Stimulated activated CD8-positive, alpha-beta memory T cell treated with anti-CD3 and anti-CD28 coated beads, Interleukin-12 subunit alpha, Interleukin-12 subunit beta, amount 100 ng/mL, for 24 hours (primary cell): Measurements from ENCODE around the gene CTXN1.
"Not testable (repeated sequence)": the region's sequence is repeated elsewhere in the genome, so short reads cannot be mapped to it uniquely, and the experiment has no call there.

Experiments
- DNase-seq: peaks from one replicate; pipeline ENCODE4 v3.0.0-alpha.2; 2020; ENCODE audit errors: extremely low read depth

CTXN1 gene

GRCh38 chr19:7944177-7944761, 18.3 kb upstream of the CTXN1 start:
- DNase-seq: peak; percentile 62

GRCh38 chr19:7943444-7944176, 17.7 kb upstream of the CTXN1 start, which contains the start of gene TIMM44:
Gene TIMM44, minus strand, starts transcription at chr19:7943666. Its CDS starts 15 bp downstream, at chr19:7943651.
- peak; percentile 96 for DNase-seq

GRCh38 chr19:7942981-7943443, 17.1 kb upstream of the CTXN1 start:
- no peak for DNase-seq

- DNase-seq: no peak
Measured at GRCh38 chr19:7941895-7942596, 16.1 kb upstream of the CTXN1 start.

- no peak for DNase-seq
Measured at GRCh38 chr19:7940841-7941240, 14.9 kb upstream of the CTXN1 start.

- DNase-seq: no peak
Measured at GRCh38 chr19:7934766-7935165, 8.8 kb upstream of the CTXN1 start.

- DNase-seq: no peak
Measured at GRCh38 chr19:7933828-7934725, 8.1 kb upstream of the CTXN1 start.

- DNase-seq: no peak
Measured at GRCh38 chr19:7933411-7933810, 7.5 kb upstream of the CTXN1 start.

GRCh38 chr19:7932930-7933300, 7.0 kb upstream of the CTXN1 start:
- no peak for DNase-seq

- no peak for DNase-seq
Measured at GRCh38 chr19:7932276-7932929, 6.5 kb upstream of the CTXN1 start.

GRCh38 chr19:7931221-7932061, 5.5 kb upstream of the CTXN1 start:
- no peak for DNase-seq

GRCh38 chr19:7930765-7931164, 4.8 kb upstream of the CTXN1 start:
- no peak for DNase-seq

GRCh38 chr19:7930030-7930429, 4.1 kb upstream of the CTXN1 start:
- DNase-seq: not testable (repeated sequence)

GRCh38 chr19:7928741-7929701, 3.1 kb upstream of the CTXN1 start:
- DNase-seq: no peak

GRCh38 chr19:7928334-7928706, 2.4 kb upstream of the CTXN1 start:
- DNase-seq: no peak

- DNase-seq: no peak
Measured at GRCh38 chr19:7927605-7928333, 1.8 kb upstream of the CTXN1 start.

GRCh38 chr19:7926727-7927604, 1.0 kb upstream of the CTXN1 start:
- no peak for DNase-seq
